ENCODE results near the gene FN3K. TPM values are rescaled to one million over a fixed set of nuclear protein-coding genes. Genes with fewer than 3 reads are reported as not detected.
"Not testable (repeated sequence)": the region's sequence is repeated elsewhere in the genome, so short reads cannot be mapped to it uniquely, and the experiment has no call there.

The FN3K gene
- total RNA-seq, 1 donor, result 2.8 TPM

DNA sequence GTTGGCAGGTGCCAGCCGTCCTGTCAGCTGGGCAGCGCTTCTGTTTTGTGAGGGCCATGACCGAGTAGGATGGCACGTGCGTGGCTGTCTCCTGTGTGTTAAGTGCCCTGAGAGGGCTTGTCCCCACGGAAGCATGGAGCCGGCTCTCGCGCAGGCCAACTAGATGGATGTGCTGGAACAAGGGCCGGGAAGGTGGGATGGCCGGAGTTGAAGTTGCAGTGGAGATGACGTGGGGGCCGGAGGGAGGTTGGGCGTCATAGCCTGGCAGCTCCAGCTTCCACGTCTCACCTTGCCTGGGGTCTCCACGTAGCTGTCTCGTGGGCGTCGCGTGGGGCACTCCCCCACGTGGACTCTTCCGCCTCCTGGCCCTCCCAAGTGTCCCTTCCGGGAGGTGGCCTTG, 44.1 kb downstream of the FN3K start:
- no peak overlapping the region for H3K4me3 ChIP-seq (ENCODE audit: low read depth, low read length)
- TF ChIP-seq, protein P1, sequence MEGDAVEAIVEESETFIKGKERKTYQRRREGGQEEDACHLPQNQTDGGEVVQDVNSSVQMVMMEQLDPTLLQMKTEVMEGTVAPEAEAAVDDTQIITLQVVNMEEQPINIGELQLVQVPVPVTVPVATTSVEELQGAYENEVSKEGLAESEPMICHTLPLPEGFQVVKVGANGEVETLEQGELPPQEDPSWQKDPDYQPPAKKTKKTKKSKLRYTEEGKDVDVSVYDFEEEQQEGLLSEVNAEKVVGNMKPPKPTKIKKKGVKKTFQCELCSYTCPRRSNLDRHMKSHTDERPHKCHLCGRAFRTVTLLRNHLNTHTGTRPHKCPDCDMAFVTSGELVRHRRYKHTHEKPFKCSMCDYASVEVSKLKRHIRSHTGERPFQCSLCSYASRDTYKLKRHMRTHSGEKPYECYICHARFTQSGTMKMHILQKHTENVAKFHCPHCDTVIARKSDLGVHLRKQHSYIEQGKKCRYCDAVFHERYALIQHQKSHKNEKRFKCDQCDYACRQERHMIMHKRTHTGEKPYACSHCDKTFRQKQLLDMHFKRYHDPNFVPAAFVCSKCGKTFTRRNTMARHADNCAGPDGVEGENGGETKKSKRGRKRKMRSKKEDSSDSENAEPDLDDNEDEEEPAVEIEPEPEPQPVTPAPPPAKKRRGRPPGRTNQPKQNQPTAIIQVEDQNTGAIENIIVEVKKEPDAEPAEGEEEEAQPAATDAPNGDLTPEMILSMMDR (IDR thresholded peaks at IDR 0.05; ENCODE audit: insufficient read depth, low read length), result no peak
- DNase-seq (ENCODE audit: low read depth), result no peak

DNA sequence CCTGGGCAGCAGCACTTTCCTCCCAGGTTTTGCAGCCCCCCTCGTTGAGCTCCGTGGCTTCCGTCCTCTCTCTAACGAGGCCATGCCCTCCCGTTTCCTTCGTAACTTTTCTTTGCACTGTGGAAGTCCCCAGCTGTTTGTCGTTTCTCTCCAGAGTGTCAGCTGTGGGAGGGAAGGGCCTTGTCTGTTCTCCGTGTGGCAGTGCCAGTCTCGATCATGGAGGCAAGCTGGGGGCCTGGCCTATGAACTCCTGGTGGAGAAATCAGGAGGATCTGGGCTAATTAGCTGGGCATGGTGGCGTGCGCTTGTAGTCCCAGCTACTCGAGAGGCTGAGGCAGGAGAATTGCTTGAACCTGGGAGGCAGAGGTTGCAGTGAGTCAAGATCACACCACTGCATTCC, 44.8 kb downstream of the FN3K start:
- DNase-seq (ENCODE audit: low read depth), result no peak
- TF ChIP-seq, protein P1 (IDR thresholded peaks at IDR 0.05; ENCODE audit: insufficient read depth, low read length), result no peak
- no peak overlapping the region for H3K4me3 ChIP-seq (ENCODE audit: low read depth, low read length)

DNA sequence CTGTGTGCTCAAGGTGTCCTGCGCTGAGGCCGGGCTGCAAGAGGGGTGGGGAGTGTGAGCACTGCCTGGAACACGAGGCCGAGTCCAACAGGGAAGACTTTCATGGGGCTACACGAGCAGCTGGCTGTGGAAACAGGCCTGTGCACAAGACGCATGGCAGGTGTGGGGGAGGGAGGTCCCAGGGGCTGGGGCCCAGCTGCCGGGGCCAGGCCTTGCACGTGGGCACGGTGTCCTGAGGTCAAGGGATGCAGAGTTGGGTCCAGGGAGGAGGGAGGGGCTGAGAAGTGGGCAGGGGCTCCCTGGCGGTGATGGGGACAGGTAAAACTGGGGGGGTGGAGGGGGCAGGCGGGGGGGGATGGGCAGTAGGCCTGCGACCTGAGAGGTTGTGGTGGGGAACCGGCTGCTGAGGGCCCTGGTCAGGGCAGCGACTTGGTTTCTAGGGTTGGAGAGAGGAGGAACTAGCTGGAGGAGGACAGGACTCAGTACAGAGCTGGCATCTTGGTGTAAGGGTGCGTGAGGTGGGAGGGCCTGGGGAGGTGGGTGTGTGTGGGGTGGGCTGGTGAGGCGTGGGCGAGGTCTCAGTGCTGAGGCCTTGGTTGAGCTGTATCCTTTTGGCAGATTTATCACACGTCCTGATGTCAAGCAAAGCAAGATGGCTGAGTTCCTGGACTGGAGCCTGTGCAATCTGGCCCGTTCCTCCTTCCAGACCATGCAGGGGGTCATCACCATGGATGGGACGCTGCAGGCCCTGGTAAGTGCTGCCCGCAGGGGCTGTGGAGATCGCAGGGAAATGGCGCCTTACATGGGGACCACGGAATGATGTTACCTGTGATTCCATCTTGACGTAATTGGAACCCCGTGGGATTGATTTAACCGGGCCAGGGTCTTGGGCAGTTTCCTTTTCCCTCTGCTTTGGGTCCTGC, 45.8 kb downstream of the FN3K start:
- TF ChIP-seq, protein P1 (IDR thresholded peaks at IDR 0.05; ENCODE audit: insufficient read depth, low read length), result no peak
- no peak for DNase-seq (ENCODE audit: low read depth)
- no peak overlapping the region for H3K4me3 ChIP-seq (ENCODE audit: low read depth, low read length)

DNA sequence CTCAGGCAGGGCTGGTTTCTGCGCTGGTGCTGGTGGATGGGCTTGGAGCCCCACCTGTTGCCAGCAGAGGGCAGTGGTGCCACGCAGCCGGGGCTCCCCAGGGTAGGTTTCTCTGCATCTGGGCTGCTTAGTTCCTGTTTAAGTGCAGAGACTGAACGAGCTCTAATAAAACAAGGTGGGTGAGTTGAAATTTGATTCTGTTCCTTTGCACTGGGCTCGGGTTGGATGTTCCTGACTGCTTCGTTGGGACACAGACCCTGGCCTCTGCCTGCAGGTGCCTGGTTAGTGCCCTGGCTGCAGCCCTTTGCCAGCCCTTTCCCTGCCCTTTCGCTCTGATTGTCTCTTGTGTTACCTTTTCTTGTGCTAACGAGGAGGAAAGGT, 46.5 kb downstream of the FN3K start:
- no peak overlapping the region for H3K4me3 ChIP-seq (ENCODE audit: low read depth, low read length)
- TF ChIP-seq, protein P1 (IDR thresholded peaks at IDR 0.05; ENCODE audit: insufficient read depth, low read length), result peak; percentile 99
- peak; percentile 80 for DNase-seq (ENCODE audit: low read depth)

DNA sequence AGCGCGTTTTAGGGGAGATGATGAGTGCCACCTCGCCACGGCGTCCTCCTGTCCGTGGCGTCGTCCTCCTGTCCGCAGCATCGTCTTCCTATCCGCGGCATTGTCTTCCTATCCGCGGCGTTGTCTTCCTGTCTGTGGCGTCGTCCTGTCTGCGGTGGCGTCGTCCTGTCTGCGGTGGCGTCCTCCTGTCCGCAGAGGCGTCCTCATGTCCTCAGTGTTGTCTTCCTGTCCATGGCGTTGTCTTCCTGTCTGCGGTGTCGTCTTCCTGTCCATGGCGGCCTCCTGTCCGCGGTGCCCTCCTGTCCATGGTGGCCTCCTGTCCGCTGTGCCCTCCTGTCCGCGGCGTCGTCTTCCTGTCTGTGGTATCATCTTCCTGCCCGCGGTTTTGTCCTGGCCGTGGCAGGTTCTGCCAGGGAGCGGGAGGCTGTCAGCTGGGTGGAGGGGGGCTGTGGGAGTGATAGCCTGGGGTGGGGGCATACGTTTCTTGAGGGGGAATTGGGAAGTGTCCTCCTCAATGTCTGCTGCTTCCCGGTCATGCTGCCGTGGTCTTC, 47.3 kb downstream of the FN3K start:
- no peak for DNase-seq (ENCODE audit: low read depth)
- H3K4me3 ChIP-seq (ENCODE audit: low read depth, low read length), result no peak overlapping the region
- TF ChIP-seq, protein P1 (IDR thresholded peaks at IDR 0.05; ENCODE audit: insufficient read depth, low read length), result no peak

DNA sequence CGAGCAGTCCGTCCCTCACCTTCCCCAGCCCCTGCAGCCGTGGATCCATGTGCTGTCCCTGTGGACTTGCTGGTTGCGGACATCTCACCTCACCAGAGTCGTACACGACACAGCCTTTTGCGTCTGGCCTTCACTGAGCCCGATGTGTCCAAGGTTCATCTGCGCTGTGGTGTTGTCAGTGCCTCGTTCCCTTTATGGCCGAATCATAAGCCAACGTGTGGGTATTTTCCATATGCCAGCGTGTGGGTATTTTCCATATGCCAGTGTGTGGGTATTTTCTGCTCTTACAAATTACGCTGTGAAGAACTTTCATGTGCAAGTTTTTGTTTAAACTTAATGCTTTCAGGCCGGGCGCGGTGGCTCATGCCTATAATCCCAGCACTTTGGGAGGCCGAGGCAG, 48.1 kb downstream of the FN3K start:
- H3K4me3 ChIP-seq (ENCODE audit: low read depth, low read length), result no peak overlapping the region
- DNase-seq (ENCODE audit: low read depth), result no peak
- TF ChIP-seq, protein P1 (IDR thresholded peaks at IDR 0.05; ENCODE audit: insufficient read depth, low read length), result no peak

DNA sequence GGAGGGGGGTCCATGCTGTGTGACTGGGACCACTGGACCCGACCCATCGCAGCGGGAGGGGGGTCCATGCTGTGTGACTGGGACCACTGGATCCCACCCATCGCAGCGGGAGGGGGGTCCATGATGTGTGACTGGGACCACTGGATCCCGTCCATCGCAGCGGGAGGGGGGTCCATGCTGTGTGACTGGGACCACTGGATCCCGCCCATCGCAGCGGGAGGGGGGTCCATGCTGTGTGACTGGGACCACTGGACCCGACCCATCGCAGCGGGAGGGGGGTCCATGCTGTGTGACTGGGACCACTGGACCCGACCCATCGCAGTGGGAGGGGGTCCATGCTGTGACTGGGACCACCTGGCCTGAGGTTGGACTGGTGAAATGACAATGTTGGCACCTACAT, 50.2 kb downstream of the FN3K start:
- DNase-seq (ENCODE audit: low read depth); H3K4me3 ChIP-seq (ENCODE audit: low read depth, low read length): not testable (repeated sequence)

All from fibroblast of the aortic adventitia (primary cell).